ENCODE data around the gene FGD2.

Gene FGD2

DNA sequence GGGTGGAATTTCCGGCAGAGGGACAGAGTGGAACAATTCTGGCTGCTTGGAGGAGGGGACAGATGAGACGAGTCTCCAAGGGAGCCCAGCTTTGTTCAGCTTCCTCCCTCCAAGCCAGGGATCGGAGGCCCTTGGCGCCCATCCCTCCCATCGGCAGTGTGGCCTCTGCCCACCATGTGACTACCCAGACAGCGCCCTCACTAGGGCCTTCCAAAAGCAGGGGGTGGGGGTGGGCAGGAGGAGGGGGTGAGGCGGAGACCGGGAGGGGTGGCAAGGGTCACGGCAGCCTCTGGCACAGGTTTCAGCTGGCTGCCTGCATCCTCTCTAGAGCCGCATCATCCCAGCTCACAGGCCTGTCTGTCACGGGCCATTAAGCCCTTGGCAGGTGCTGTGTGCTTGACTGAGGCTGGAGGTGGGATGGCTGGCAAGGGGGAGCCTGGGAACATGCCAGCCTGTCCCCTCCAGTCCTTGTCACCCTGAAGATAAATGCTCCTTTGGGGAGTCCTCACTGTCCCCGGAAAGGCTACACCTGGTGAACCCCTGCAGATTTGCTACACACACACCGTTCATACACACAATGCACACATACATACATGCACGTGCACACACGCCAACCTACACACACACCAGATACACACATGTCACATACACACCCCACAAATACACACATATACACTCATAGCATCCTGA lies 6.2 kb upstream of the FGD2 start:
- H3K4me2 ChIP-seq (ENCODE audit: low read length), result no peak overlapping the region

DNA sequence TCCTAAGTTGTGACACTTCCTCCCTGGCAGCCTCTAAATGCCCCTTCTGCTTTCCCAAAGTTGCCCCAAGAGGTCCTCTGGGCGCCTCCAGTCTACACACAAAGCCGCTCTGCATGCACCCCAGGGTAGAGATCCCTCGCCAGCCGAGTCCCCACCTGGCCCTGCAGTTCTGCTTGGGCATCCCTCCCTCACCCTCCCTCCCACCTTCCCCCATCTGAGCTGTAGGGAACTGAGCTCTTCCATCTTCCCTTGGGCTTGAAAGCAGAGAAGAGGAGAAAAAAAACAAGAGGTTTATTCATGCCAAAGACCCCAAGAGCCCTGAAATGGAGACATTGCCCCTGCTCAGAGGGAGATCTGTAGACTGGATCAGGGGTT lies 5.7 kb upstream of the FGD2 start:
- Histone ChIP-seq H3K27me3 (ENCODE audit: control insufficient read depth, low read length) (0 out of 2 replicates have a peak, but pooled peaks cover 4% of the 10 kb centered on the region), H3K9me3 (ENCODE audit: control insufficient read depth, insufficient read depth, low read length) (no peaks in the 10 kb centered on the region), H3K27ac (ENCODE audit: low read depth, low read length) (no peak overlapping the region), H3K4me2 (ENCODE audit: low read length) (no peak overlapping the region), H4K20me1 (ENCODE audit: control insufficient read depth, insufficient read depth, low read depth, low read length) (no peaks in the 10 kb centered on the region), H3K4me1 (ENCODE audit: control insufficient read depth, low read length) (peaks cover 35% of the 10 kb centered on the region), H3F3A (ENCODE audit: control insufficient read depth, insufficient read depth) (peaks cover 7% of the 10 kb centered on the region), H3K79me2 (ENCODE audit: control insufficient read depth, low read length) (no peaks in the 10 kb centered on the region), H3K36me3 (ENCODE audit: control insufficient read depth, low read length) (no peaks in the 10 kb centered on the region), H3K4me3 (ENCODE audit: low read length) (no peak overlapping the region), H3K9me2 (replicated peaks; ENCODE audit: control insufficient read depth, low read length) (no peaks in the 10 kb centered on the region)
- TF ChIP-seq, protein P1, sequence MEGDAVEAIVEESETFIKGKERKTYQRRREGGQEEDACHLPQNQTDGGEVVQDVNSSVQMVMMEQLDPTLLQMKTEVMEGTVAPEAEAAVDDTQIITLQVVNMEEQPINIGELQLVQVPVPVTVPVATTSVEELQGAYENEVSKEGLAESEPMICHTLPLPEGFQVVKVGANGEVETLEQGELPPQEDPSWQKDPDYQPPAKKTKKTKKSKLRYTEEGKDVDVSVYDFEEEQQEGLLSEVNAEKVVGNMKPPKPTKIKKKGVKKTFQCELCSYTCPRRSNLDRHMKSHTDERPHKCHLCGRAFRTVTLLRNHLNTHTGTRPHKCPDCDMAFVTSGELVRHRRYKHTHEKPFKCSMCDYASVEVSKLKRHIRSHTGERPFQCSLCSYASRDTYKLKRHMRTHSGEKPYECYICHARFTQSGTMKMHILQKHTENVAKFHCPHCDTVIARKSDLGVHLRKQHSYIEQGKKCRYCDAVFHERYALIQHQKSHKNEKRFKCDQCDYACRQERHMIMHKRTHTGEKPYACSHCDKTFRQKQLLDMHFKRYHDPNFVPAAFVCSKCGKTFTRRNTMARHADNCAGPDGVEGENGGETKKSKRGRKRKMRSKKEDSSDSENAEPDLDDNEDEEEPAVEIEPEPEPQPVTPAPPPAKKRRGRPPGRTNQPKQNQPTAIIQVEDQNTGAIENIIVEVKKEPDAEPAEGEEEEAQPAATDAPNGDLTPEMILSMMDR (IDR thresholded peaks at IDR 0.05; ENCODE audit: low read depth, low read length, poor library complexity, severe bottlenecking), result no peak
- no peak for TF ChIP-seq EZH2phosphoT487 (IDR thresholded peaks at IDR 0.05; ENCODE audit: borderline replicate concordance, low read length)

More for the DNA sequence above, 6.2 kb upstream of the FGD2 start:
- Histone ChIP-seq H3K27ac (ENCODE audit: low read depth, low read length) (no peak overlapping the region), H3K27me3 (ENCODE audit: control insufficient read depth, low read length) (peaks cover 6% of the 10 kb centered on the region; the same call in 1 of the 2 replicates), H3K4me3 (ENCODE audit: low read length) (no peak overlapping the region), H3K4me1 (ENCODE audit: control insufficient read depth, low read length) (peaks cover 30% of the 10 kb centered on the region), H4K20me1 (ENCODE audit: control insufficient read depth, insufficient read depth, low read depth, low read length) (no peaks in the 10 kb centered on the region), H3K36me3 (ENCODE audit: control insufficient read depth, low read length) (no peaks in the 10 kb centered on the region), H3K9me2 (replicated peaks; ENCODE audit: control insufficient read depth, low read length) (no peaks in the 10 kb centered on the region), H3K79me2 (ENCODE audit: control insufficient read depth, low read length) (no peaks in the 10 kb centered on the region), H3F3A (ENCODE audit: control insufficient read depth, insufficient read depth) (peaks cover 7% of the 10 kb centered on the region), H3K9me3 (ENCODE audit: control insufficient read depth, insufficient read depth, low read length) (no peaks in the 10 kb centered on the region)
- TF ChIP-seq EZH2phosphoT487 (IDR thresholded peaks at IDR 0.05; ENCODE audit: borderline replicate concordance, low read length), result no peak
- TF ChIP-seq, protein P1 (IDR thresholded peaks at IDR 0.05; ENCODE audit: low read depth, low read length, poor library complexity, severe bottlenecking), result no peak

DNA sequence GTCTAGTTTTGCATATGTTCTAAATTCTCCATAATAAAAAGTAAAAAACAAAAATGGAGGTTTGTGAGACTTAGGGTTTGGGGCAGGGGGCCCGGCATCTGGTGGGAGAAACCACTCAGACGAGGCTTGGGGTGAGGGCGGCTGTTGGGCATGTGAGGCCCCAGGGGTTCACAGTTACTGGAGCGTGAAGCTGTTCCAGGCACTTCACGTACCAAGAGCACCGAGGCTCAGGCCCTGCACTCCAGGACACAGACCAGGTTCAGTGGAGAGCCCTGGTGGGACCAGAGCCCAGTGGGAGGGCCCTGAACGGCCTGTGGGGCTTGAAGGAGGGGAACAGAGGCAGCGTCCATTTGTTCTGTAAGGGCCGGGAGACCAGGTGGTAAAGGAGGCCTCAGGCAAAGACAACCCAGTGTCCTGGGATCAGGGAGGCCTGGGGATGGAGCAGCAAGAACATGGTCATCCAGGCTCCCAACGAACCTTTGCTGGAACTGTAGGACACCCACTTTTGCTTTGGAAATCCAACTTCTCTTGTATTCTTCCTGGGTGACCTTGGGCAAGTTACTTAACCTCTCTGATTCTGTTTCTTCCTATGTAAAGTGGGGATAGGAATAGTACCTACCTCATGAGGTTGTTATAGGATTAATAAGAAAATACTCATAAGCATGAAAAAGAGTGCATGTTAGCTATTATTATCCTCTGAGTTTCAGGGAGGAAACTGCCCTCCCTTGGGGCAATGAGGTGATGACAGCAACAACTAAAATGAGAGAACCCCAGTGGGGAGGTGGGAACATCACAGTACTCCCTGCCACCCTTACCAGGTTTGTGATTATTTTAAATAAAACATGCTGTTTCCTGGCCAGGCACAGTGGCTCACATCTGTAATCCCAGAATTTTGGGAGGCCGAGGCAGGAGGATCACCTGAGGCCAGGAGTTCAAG lies 1.1 kb upstream of the FGD2 start:
- no peak for TF ChIP-seq EZH2phosphoT487 (IDR thresholded peaks at IDR 0.05; ENCODE audit: borderline replicate concordance, low read length)
- TF ChIP-seq, protein P1 (IDR thresholded peaks at IDR 0.05; ENCODE audit: low read depth, low read length, poor library complexity, severe bottlenecking), result no peak
- Histone ChIP-seq H3K4me1 (ENCODE audit: control insufficient read depth, low read length) (peaks cover 68% of the 10 kb centered on the region), H3K9me2 (replicated peaks; ENCODE audit: control insufficient read depth, low read length) (no peaks in the 10 kb centered on the region), H4K20me1 (ENCODE audit: control insufficient read depth, insufficient read depth, low read depth, low read length) (no peaks in the 10 kb centered on the region), H3K27me3 (ENCODE audit: control insufficient read depth, low read length) (no peaks in the 10 kb centered on the region), H3K36me3 (ENCODE audit: control insufficient read depth, low read length) (no peaks in the 10 kb centered on the region), H3K79me2 (ENCODE audit: control insufficient read depth, low read length) (no peaks in the 10 kb centered on the region), H3K4me2 (ENCODE audit: low read length) (peak overlapping the region; percentile 76), H3F3A (ENCODE audit: control insufficient read depth, insufficient read depth) (peaks cover 7% of the 10 kb centered on the region), H3K4me3 (ENCODE audit: low read length) (peak overlapping the region; percentile 76), H3K27ac (ENCODE audit: low read depth, low read length) (peak overlapping the region; percentile 60), H3K9me3 (ENCODE audit: control insufficient read depth, insufficient read depth, low read length) (no peaks in the 10 kb centered on the region)
